ENCODE results near the gene FOXP1.

- TF ChIP-seq CTCF (IDR thresholded peaks at IDR 0.05; ENCODE audit: insufficient read depth, low read depth, low read length) (no peak), EZH2 (IDR thresholded peaks at IDR 0.05; ENCODE audit: insufficient read depth, low read length) (no peak)
Measured at GRCh38 chr3:71149959-71150954, 433.3 kb downstream of the FOXP1 start.

Data from astrocyte (in vitro differentiated cells and primary cell).